Vagina (tissue), 2 donors: ENCODE measurements around the gene COL26A1.
A peak's percentile ranks its signal among the peaks of the same experiment; 100 is the strongest.

ENCODE experiments used
- POLR2A ChIP-seq, 2 donors: fragments of 450-650 bp; IDR thresholded peaks; one replicate each; pipeline ENCODE4 v1.6.1; 2017; ENCODE audit warnings: antibody characterized with exemption in 2 of 2, mild to moderate bottlenecking in 2 of 2, moderate library complexity in 2 of 2
- TF ChIP-seq, protein P1 (sequence below), 3 experiments: fragments of 450-650 bp in 2 of 3; fragments of 200-600 bp in 1 of 3; sonication (generic) in 1 of 3; IDR thresholded peaks; one replicate each; pipeline ENCODE4 v1.5.1; 2017 to 2019; ENCODE audit warnings: antibody characterized with exemption in 3 of 3, mild to moderate bottlenecking in 2 of 3, moderate library complexity in 2 of 3

GRCh38 chr7:101315336-101315735 is 47.3 kb upstream of the COL26A1 start:
- no peak for TF ChIP-seq POLR2A (IDR thresholded peaks at IDR 0.05)
- TF ChIP-seq, protein P1, sequence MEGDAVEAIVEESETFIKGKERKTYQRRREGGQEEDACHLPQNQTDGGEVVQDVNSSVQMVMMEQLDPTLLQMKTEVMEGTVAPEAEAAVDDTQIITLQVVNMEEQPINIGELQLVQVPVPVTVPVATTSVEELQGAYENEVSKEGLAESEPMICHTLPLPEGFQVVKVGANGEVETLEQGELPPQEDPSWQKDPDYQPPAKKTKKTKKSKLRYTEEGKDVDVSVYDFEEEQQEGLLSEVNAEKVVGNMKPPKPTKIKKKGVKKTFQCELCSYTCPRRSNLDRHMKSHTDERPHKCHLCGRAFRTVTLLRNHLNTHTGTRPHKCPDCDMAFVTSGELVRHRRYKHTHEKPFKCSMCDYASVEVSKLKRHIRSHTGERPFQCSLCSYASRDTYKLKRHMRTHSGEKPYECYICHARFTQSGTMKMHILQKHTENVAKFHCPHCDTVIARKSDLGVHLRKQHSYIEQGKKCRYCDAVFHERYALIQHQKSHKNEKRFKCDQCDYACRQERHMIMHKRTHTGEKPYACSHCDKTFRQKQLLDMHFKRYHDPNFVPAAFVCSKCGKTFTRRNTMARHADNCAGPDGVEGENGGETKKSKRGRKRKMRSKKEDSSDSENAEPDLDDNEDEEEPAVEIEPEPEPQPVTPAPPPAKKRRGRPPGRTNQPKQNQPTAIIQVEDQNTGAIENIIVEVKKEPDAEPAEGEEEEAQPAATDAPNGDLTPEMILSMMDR (IDR thresholded peaks at IDR 0.05): peak in 1 of 3 experiments; percentile 8
